AG10803 (cell line): ENCODE data around the gene TRIP11.
"Not testable (repeated sequence)": the region's sequence is repeated elsewhere in the genome, so short reads cannot be mapped to it uniquely, and the experiment has no call there.

ENCODE experiments used
- DNase-seq: peaks from one replicate; pipeline ENCODE4 v3.0.0; 2010; ENCODE audit warnings: low read depth
- H3K4me3 ChIP-seq: 2 replicates; pipeline ENCODE4 v1.5.1; 2011; ENCODE audit warnings: mild to moderate bottlenecking, low read length, control low read depth
- CTCF ChIP-seq: conservative IDR thresholded peaks from 2 replicates; pipeline ENCODE4 v1.5.1; 2011; ENCODE audit warnings: mild to moderate bottlenecking, low read length, control low read depth, inconsistent platforms

The TRIP11 gene

GRCh38 chr14:92039719-92040430, at the start of gene TRIP11:
Gene TRIP11 (minus strand): TSS chr14:92040059. CDS start chr14:92039685, 374 bp downstream.
- peak within 1 kb of the TSS; percentile 93 for H3K4me3 ChIP-seq
- peak; percentile 93 for DNase-seq
- no peak for TF ChIP-seq CTCF

- no peak overlapping the region for H3K4me3 ChIP-seq
- no peak for TF ChIP-seq CTCF
- no peak for DNase-seq
These were observed 48.6 kb upstream of the TRIP11 start for GRCh38 chr14:92088494-92088893.

GRCh38 chr14:92074555-92074954, 34.7 kb upstream of the TRIP11 start:
- H3K4me3 ChIP-seq, result no peak overlapping the region
- DNase-seq, result peak; percentile 1
- no peak for TF ChIP-seq CTCF

GRCh38 chr14:92058006-92058917, 18.4 kb upstream of the TRIP11 start:
- no peak overlapping the region for H3K4me3 ChIP-seq
- no peak for TF ChIP-seq CTCF
- no peak for DNase-seq

GRCh38 chr14:92049781-92050180, 9.9 kb upstream of the TRIP11 start:
- DNase-seq, result no peak
- H3K4me3 ChIP-seq, result no peak overlapping the region
- TF ChIP-seq CTCF, result no peak

GRCh38 chr14:92049221-92049620, 9.4 kb upstream of the TRIP11 start:
- not testable (repeated sequence) for H3K4me3 ChIP-seq, DNase-seq

- DNase-seq, H3K4me3 ChIP-seq: not testable (repeated sequence)
These were observed 6.0 kb upstream of the TRIP11 start for GRCh38 chr14:92045904-92046303.

GRCh38 chr14:92041766-92042165, 1.9 kb upstream of the TRIP11 start:
- not testable (repeated sequence) for DNase-seq, H3K4me3 ChIP-seq
